Parathyroid adenoma (tissue), 2 donors: Measurements from ENCODE around the gene TEKTIP1.

ENCODE experiments used
- H2AFZ ChIP-seq: fragments of 300-600 bp; sonication (generic); one replicate; pipeline ENCODE4 v1.7.0; 2017; ENCODE audit warnings: antibody characterized with exemption, mild to moderate bottlenecking
- H3K27ac ChIP-seq: fragments of 300-600 bp; sonication (generic); one replicate; pipeline ENCODE4 v1.7.0; 2017
- H3K27me3 ChIP-seq: fragments of 300-600 bp; sonication (generic); one replicate; pipeline ENCODE4 v1.7.0; 2017; ENCODE audit warnings: low read length; ENCODE audit not compliant: control insufficient read depth, insufficient read depth
- H3K36me3 ChIP-seq: fragments of 300-600 bp; sonication (generic); one replicate; pipeline ENCODE4 v1.7.0; 2017; ENCODE audit warnings: low read length; ENCODE audit not compliant: control insufficient read depth, insufficient read depth
- H3K4me1 ChIP-seq: fragments of 300-600 bp; sonication (generic); one replicate; pipeline ENCODE4 v1.7.0; 2017; ENCODE audit warnings: control low read depth
- H3K4me2 ChIP-seq: fragments of 300-600 bp; sonication (generic); one replicate; pipeline ENCODE4 v1.7.0; 2017; ENCODE audit warnings: low read length
- H3K4me3 ChIP-seq: fragments of 300-600 bp; sonication (generic); one replicate; pipeline ENCODE4 v1.7.0; 2017; ENCODE audit warnings: low read depth, low read length
- H3K79me2 ChIP-seq: fragments of 300-600 bp; sonication (generic); one replicate; pipeline ENCODE4 v1.7.0; 2017; ENCODE audit warnings: control low read depth
- H3K9ac ChIP-seq: fragments of 300-600 bp; sonication (generic); one replicate; pipeline ENCODE4 v1.7.0; 2017; ENCODE audit warnings: mild to moderate bottlenecking
- H3K9me3 ChIP-seq: fragments of 300-600 bp; sonication (generic); one replicate; pipeline ENCODE4 v1.7.0; 2017; ENCODE audit warnings: low read length; ENCODE audit not compliant: control insufficient read depth
- TF ChIP-seq, protein P1 (sequence below): fragments of 300-600 bp; sonication (generic); IDR thresholded peaks from one replicate; pipeline ENCODE4 v1.7.0; 2017; ENCODE audit warnings: antibody characterized with exemption, mild to moderate bottlenecking
- donor health status: primary hyperparathyroidism.

Gene TEKTIP1

DNA sequence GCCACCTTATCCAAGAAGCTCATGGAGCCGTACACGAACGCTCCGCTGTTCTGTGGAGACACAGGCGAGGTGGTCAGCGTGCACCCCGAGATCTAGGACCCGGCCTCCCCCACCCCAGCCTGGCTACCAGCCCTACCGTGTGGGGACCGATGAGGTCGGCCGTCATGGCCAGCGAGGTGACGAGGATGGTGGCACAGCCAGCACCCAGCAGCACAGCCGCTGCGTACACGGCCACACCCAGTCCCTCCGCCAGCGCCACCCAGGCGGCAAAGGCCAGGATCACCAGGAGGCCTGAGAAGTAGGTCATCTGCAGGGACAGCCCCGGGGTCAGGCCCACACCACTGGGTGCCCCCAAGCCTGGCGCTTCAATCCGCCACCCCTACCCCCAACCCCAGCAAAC, 7.1 kb downstream of the TEKTIP1 start:
- no peak overlapping the region for H3K4me3 ChIP-seq
- no peak overlapping the region for H3K4me2 ChIP-seq
- no peak overlapping the region for H3K9ac ChIP-seq
- no peaks in the 10 kb centered on the region for H3K9me3 ChIP-seq
- no peak overlapping the region for H3K27ac ChIP-seq
- H3K36me3 ChIP-seq = no peaks in the 10 kb centered on the region
- TF ChIP-seq, protein P1, sequence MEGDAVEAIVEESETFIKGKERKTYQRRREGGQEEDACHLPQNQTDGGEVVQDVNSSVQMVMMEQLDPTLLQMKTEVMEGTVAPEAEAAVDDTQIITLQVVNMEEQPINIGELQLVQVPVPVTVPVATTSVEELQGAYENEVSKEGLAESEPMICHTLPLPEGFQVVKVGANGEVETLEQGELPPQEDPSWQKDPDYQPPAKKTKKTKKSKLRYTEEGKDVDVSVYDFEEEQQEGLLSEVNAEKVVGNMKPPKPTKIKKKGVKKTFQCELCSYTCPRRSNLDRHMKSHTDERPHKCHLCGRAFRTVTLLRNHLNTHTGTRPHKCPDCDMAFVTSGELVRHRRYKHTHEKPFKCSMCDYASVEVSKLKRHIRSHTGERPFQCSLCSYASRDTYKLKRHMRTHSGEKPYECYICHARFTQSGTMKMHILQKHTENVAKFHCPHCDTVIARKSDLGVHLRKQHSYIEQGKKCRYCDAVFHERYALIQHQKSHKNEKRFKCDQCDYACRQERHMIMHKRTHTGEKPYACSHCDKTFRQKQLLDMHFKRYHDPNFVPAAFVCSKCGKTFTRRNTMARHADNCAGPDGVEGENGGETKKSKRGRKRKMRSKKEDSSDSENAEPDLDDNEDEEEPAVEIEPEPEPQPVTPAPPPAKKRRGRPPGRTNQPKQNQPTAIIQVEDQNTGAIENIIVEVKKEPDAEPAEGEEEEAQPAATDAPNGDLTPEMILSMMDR = no peak
- H3K27me3 ChIP-seq = no peaks in the 10 kb centered on the region
- H2AFZ ChIP-seq = no peak overlapping the region
- no peaks in the 10 kb centered on the region for H3K79me2 ChIP-seq
- no peaks in the 10 kb centered on the region for H3K4me1 ChIP-seq

DNA sequence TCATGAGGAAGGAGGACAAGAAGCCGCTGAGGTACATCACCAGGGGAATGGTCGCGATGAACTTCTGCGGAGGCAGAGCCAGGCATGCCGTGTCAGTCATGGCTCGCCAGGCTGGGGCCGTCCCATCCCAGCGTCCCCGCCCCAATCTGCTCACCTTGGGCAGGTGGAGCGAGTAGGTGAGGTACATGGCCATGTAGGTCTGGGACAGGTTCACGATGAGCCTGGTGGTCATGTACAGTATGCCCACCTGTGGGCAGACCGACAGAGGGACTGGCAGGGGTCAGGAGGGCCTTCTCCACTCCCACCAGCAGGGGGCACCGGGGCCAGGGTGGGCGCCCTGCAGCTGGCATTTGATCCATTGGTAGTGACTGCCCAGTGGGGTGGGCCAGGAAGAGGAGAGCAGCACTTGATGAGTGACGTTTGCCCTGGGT, 8.3 kb downstream of the TEKTIP1 start:
- no peaks in the 10 kb centered on the region for H3K36me3 ChIP-seq
- H3K4me1 ChIP-seq = no peaks in the 10 kb centered on the region

DNA sequence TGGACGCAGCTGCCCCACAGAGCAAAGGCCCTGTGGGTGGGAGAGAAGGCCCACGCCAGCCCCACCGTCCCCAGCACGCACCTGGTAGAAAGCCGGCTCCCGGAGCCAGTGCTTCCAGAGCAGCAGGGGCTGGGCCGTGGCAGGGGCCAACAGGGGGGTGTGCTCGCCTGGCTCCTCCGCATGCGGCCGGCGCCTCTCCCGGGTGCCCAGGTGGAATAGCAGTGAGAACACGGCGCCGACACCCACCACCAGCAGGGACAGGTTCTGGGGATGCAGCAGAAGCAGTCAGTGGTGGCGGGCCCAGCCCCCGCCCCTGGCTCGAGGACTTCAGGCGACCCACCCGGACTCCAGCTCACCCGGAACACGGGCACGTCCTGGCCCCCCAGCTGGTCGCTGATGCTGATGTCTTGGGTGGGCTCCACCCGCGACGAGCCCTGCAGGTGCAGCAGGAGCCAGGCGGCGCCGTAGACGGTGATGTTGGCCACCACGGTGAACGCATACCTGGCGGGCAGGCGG, 8.9 kb downstream of the TEKTIP1 start:
- Histone ChIP-seq H3K79me2 (no peaks in the 10 kb centered on the region), H3K27me3 (no peaks in the 10 kb centered on the region), H3K4me1 (no peaks in the 10 kb centered on the region), H3K4me2 (no peak overlapping the region), H3K27ac (no peak overlapping the region), H3K9ac (no peak overlapping the region), H3K36me3 (no peaks in the 10 kb centered on the region), H3K9me3 (no peaks in the 10 kb centered on the region), H3K4me3 (no peak overlapping the region), H2AFZ (no peak overlapping the region)
- TF ChIP-seq, protein P1 = no peak

More for the DNA sequence above, 8.3 kb downstream of the TEKTIP1 start:
- H2AFZ ChIP-seq = no peak overlapping the region
- TF ChIP-seq, protein P1 = peak; percentile 25
- H3K4me2 ChIP-seq = no peak overlapping the region
- no peak overlapping the region for H3K27ac ChIP-seq
- H3K4me3 ChIP-seq = no peak overlapping the region
- H3K27me3 ChIP-seq = no peaks in the 10 kb centered on the region
- H3K79me2 ChIP-seq = no peaks in the 10 kb centered on the region
- H3K9ac ChIP-seq = no peak overlapping the region
- H3K9me3 ChIP-seq = no peaks in the 10 kb centered on the region

- Histone ChIP-seq H3K9me3 (no peaks in the 10 kb centered on the region), H3K4me2 (no peak overlapping the region), H3K27me3 (no peaks in the 10 kb centered on the region), H2AFZ (no peak overlapping the region), H3K9ac (no peak overlapping the region), H3K4me3 (no peak overlapping the region), H3K36me3 (no peaks in the 10 kb centered on the region), H3K79me2 (no peaks in the 10 kb centered on the region), H3K4me1 (no peaks in the 10 kb centered on the region), H3K27ac (no peak overlapping the region)
- TF ChIP-seq, protein P1 = no peak
Measured at GRCh38 chr19:3548606-3549005, 9.6 kb downstream of the TEKTIP1 start.

DNA sequence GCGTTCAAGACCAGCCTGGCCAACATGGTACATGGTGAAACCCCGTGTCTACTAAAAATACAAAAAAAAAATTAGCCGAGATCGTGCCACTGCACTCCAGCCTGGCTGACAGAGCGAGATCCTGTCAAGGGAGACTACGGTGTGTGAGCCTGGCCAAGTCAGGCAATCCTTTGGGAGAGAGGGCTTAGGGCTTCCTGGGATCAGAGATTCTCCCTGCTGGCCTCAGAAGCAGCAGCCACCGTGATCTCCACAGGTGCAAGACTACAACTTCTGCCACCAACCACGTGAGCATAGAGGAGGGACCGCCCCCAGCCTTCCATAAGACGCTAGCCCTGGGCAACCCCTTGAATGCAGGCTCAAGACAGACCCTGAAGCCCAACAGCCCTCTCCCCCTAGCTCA, 10.8 kb downstream of the TEKTIP1 start:
- TF ChIP-seq, protein P1 = no peak
- Histone ChIP-seq H3K27ac (no peak overlapping the region), H3K27me3 (no peaks in the 10 kb centered on the region), H3K4me1 (no peaks in the 10 kb centered on the region), H3K4me2 (no peak overlapping the region), H3K9ac (no peak overlapping the region), H3K4me3 (no peak overlapping the region), H3K9me3 (no peaks in the 10 kb centered on the region), H3K36me3 (no peaks in the 10 kb centered on the region), H3K79me2 (no peaks in the 10 kb centered on the region), H2AFZ (no peak overlapping the region)
